Measurements from ENCODE around the gene BUD23.
"Not testable (repeated sequence)": the region's sequence is repeated elsewhere in the genome, so short reads cannot be mapped to it uniquely, and the experiment has no call there.

BUD23 gene

DNA sequence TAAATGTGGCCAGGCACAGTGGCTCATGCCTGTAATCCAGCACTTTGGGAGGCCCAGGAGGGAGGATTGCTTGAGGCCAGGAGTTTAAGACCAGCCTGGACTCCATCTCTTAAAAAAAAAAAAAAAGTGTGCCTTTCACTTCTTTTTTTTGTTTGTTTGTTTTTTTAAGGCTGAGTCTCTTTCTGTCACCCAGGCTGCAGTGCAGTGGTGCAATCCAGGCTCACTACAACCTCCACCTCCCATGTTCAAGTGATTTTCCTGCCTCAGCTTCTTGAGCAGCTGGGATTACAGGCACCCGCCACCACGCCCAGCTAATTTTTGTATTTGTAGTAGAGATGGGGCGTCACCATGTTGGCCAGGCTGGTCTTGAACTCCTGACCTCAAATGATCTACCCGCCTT lies 38.8 kb downstream of the BUD23 start:
- DNase-seq: not testable (repeated sequence)

DNA sequence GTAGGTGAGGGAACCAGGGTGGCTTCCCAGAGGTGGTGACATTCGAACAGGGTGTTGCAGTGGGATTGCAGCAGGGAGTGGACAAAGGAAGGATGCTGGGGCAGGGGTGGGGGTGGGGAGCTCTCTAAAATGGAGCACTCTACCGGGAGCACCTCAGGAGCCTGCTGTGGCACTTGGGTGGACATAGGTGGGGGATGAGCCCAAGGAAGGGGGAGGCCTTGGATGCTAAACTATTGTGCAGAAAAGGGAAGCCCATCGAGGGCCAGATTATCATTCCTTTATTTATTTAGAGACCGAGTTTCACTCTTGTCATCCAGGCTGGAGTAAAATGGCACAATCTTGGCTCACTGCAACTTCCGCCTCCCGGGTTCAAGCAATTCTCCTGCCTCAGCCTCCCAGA lies 39.4 kb downstream of the BUD23 start:
- no peak for DNase-seq

DNA sequence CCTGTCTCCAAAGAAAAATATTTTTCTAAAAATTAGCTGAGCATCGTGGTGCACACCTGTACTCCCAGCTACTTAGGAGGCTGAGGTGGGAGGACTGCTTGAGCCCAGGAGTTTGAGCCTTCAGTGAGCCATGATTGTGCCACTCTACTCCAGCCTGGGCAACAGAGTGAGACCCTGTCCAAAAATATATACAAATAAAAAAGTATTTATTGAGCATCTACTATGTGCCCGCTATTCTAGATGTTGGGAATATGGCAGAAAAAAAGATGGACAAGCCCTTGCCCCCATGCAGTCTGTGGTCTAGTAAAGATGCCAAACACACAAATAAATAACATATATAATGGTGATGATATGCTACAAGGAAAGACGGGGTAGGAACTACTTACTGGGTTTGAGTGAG lies 40.4 kb downstream of the BUD23 start:
- no peak for DNase-seq

DNA sequence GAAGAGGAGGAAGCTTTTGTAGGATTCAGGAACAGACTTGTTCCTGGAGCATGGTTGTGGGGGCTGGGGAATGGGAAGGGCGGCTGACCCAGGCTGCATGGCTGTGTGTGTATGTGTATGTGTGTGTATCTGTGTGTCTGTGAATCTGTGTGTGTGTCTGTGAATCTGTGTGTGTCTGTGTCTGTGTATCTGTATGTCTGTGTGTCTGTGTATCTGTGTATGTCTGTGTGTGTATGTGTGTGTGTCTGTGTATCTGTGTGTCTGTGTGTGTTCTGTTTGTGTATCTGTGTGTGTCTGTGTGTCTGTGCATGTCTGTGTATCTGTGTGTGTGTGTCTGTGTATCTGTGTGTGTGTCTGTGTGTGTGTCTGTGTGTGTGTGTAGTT lies 42.7 kb downstream of the BUD23 start:
- DNase-seq: no peak

DNA sequence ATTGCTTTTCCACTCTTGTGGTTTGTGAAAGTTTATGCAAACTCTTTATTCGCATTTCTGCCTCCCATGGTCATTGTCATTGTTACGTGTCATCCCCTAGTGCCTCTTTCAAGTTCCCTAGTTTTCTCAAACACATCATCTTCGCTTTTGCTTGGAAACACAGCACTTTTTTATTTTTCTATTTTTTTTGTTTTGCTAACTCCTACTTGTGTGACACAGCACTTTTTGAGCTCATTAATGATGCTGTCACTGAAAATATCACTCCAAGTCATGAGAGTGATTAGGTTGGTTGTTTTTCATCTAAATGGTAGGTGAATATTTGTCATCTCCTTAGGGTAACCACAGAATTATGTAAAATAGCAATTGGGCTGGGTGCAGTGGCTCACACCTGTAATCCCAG lies 44.6 kb downstream of the BUD23 start:
- no peak for DNase-seq

DNA sequence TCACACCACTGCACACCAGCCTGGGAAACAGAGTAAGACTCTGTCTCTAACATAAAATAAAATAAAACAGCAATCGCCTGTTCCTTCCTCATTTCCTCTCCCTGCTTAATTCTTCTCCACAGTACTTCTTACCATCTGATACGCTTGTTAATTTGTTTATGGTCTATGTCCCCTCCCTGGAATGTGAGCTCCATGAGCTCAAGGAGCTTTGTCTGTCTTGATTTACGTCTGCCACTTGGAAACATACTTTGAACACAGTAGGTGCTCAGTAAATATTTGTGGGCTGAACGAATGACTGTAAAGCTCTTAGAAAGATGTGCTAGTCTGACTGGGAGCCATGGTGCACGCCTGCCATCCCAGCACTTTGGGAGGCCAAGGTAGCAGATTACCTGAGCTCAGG lies 45.2 kb downstream of the BUD23 start:
- no peak for DNase-seq

DNA sequence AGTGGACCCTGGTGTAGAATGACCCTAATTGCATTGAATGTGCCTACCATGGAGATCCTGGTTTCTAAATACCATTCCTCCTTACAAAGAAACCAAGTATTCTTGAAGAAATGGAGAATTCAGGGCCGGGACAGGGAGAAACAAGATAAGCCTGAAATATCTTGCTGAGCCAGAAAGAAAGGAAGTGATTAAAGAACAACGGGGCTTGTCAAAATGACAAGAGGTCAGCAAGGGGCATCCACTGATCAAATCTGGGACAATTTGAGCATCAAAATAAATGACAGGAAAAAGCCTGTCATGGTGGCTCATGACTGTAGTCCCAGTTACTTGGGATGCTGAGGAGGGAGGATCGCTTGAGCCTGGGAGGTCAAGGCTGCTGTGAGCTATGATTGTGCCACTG lies 47.1 kb downstream of the BUD23 start:
- no peak for DNase-seq

DNA sequence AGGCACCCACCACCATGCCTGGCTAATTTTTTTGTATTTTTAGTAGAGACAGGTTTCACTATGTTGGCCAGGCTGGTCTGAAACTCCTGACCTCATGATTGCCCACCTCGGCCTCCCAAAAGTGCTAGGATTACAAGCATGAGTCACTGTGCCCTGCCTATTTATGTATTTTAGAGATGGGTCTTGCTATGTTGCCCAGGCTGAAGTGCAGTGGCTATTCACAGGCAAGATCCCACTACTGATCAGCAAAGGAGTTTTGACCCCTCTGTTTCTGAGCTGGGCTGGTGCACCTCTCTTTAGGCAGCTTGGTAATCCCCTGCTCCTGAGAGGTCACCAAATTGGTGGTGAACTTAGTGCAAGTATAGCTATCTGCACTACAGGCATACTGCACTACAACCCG lies 49.0 kb downstream of the BUD23 start:
- DNase-seq: no peak

DNA sequence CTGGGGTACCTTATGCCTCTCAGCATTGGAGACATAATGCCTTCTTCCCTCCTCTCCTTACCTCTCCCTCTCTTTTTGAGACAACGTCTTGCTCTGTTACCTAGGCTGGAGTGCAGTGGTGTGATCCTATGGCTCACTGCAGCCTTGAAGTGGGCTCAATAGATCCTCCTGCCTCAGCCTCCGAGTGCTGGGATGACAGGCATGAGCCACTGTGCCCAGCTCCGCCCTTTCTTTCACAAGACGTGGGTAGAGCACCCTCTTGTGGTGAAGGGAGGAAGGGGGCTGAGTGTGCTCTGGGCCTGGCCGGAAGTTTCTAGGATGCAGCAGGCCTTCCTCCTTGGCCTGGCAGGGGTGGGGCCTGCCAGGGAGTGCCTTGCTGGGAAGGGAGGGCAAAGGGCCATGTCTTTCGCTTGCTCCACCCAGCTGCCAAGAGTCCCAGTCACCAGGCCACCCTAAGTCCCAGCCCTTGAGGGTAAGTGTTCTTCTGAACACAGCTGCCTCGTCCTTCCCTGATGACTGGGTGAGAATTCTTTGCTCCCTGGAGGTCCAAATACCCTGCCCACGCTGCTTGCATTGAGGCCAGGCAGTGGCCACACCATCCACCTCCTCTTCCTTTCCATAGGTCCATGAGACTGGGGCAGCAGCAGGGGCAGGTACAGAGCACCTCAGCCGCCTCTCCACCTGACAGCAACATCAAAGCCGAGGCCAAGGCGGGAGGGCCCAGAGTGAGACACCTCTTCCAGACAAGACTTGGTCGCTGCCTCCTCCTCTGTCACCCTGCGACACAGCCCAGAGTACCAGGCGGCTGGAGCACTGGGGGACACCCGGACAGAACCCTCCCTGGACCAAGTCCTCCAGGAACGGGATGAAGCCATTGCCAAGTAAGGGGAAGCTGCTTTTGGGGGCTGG lies 51.5 kb downstream of the BUD23 start:
- DNase-seq: peak; percentile 75 to 79

DNA sequence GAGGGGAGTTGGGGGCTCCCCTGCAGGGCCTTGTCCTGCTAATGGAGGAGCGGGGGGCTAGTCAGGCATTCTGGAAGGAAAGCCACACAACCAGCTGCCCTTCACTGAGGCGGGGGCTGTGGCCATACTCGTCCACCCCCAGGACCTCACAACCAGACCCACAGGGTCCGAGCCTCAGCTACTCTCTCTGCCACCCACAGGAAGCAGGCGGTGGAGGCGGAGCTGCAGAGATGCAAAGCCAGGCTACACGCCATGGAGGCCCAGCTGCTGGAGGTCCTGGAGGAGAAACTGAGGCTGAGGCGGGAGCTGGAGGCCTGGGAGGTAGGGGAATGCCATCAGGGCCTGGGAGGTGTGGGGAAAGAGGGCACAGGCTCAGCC lies 52.1 kb downstream of the BUD23 start:
- DNase-seq: no peak

DNA sequence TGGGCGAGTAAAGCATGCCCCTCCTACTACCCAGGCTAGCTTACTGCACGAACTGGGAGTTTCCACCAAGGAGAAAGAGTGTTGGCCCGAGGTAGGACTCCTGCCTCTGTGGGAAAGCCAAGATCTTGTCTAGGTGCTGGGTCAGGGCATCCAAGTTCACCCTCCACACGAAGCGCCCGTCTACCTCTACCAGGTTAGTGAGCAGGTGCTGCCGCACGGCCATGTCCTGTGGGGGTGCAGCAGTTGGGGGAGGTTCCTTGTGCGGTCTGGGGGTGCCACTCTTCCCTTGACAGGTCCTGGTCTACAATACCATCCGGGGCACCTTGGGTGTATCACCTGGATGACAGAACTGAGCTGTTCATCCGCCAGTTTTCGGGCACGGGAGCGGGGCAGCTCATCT lies 53.5 kb downstream of the BUD23 start:
- no peak for DNase-seq

DNA sequence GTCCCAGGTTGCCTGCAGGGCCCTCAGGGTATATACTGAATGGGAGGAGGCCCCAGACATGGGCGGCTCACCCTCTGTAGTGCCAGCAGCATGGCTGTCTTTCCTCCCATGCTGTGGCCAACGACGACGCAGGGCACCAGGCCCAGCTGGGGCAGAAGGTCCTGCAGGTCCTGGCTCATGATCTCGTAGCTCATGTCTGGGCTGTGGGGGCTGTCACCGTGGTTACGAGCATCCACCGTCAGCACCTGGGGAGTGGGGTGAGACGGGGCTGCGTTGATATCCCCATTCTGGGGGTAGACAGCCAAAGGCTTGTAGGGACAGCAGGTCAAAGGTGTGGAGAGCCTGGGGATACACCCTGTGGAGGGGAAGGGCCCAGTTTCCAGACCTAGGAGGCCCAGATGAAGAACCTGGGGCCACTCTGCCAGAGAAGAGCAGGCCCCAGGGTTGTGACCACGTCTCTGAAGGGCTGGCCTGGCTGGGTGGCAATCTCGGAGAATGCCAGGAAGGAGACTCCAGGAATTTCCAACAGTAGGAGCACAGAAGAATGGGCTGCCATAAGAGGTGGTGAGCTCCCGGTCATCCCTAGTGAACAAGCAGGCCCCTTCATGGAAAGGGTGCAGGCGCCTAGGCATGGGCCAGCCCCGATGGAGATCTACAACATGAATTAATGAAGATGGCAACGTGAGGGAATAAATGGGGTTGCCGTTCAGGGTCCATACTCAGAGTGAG lies 54.3 kb downstream of the BUD23 start:
- DNase-seq: no peak

DNA sequence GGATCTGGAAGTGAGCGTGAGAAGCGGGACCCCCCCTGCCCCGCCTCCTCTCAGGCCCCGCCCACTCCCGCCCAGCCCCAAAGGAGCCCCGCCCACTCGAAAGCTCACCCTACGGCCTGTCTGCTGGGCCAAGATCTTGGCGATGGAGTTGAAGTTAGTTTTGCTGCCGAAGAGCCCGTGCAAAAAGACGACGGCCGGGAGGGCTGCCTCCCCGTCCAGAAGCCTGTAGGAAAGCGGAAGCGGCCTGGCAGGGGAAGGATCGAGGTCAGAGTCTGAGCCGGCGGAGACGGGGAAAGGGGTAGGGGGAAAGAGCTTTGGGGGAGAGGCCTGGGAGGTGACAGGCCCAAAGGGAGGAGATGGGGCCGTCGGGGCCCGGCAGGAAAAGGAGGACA lies 54.8 kb downstream of the BUD23 start:
- peak; percentile 57 to 62 for DNase-seq

DNA sequence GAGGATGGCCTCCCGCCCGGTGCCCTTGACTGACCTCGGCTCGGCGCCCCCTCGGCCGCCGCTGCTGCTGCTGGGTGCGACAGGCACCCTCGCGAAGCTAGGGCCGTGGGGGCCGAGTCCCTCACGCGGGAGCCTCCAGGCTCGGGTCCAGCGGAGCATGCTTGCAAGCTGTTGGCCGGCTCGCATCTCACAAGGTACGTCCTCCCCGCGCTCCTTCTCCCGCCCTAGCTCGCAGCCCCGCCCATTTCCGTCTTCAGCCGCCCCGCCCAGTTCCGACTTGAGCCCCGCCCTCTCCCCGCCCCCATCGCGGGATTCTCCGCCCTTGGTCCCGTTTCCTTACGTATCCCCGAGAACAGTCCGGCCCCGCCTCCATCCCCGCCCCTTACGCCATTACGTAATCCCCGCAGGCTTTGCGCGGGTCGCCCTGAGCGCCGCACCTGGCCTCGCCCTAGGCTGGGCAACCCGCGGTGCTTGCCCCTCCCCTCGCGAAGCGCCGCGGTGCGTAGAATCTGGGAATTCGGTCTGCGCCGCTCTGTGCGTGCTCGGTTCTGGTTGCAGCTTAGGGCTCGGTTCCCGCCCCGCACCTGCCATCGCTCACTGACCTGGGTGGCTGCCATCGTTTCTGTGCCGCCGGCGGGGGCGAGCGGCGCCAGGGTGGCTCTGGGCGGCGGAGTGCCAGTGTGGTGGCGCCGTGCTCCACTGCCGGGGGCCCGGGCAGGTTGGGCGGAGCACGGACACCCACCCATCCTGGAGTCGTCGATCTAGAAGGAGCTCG lies 55.4 kb downstream of the BUD23 start, which contains the start of gene ABHD11:
ABHD11 (minus strand) TSS at position 191 of the 775 bp plus-strand sequence; CDS start at position 159, 32 bp downstream.
- DNase-seq: peak; percentile 98 to 99

DNA sequence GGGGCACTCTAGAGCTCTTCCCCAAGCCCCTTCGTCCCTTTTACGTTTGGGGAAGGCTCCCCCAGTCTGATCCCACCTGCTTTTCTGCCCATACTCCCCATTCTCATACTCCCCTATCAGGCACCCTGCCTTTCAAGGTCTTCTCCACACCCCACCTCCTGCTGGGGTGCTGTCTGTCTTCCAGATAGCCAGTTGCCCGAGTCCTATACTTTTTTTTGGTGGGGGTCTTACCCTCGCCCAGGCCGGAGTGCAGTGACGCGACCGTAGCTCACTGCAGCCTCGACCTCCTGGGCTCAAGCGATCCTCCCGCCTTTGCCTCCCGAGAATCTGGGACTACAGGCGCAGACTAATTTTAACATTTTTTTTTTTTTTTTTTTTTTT lies 56.0 kb downstream of the BUD23 start:
- no peak for DNase-seq

DNA sequence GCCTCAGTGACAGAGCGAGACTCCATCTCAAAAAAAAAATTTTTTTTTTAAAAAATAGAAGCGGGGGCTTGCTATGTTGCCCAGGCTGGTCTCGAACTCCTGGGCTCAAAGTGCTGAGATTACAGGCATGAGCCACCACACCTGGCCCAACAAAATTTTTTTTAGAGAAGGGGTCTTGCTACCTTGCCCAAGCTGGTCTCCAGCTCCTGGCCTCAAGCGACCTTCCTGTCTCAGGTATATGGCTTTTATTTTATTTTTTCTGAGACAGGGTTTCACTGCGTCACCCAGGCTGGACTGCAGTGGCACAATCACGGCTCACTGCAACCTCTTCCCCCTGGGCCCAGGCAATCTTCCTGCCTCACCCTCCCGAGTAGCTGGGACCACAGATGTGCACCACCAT lies 56.8 kb downstream of the BUD23 start:
- no peak for DNase-seq

DNA sequence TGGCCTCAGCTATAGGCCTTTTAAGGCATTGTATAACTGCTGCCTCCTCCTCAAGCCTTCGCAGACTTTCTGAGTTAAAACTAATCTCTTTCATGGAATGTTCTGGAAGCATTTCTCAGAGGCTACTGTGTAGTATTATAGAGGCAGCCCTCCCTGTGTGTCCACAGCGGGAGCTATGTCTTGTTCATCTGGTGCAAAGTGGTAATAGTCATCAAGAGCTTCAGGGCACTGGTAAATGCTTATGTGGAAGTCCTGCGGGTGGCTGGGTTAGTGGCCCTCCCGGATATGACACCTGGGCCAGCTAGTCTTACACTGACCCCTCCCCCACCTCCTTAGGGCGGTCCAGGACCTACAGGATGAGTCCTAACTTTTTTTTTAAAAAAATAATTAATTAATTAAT lies 57.4 kb downstream of the BUD23 start:
- no peak for DNase-seq

DNA sequence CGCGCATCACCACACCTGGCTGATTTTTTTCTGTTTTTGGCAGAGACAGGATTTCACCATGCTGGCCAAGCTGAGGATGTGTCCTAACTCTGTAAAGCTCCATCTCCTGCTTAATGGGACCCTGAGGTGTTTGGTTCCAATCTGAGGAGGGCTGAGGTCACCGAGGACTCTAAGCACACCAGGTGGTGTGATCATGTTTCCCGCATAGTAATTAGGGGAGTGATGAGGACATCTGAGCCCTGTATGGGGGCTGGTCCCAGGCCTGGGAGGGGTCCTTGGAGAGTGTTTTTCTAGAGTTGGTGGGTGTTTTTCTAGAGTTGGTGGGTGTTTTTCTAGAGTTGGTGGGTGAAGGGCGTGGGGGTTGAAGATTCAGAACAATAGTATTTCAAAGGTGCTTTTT lies 58.2 kb downstream of the BUD23 start:
- no peak for DNase-seq

DNA sequence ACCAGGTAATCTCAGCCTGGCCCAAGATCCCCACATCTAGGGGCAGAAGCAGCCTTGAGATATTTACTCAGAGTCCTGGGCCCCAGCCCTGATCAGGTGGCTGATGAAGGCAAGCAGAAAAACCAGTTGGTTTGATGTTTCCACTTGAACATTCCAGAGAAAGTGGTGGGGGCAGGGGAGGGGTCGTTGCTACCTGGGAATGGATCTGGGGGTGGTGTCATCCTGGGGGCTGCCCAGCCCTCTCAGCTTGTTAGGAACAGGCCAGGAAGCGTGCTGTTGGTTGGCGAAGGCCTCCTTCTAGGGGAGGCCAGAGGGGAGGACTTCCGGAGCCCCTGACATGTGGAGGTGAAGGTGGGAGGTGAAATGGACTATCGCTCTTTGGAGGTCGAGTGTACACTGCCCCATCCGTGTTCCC lies 58.9 kb downstream of the BUD23 start:
- DNase-seq: no peak

DNA sequence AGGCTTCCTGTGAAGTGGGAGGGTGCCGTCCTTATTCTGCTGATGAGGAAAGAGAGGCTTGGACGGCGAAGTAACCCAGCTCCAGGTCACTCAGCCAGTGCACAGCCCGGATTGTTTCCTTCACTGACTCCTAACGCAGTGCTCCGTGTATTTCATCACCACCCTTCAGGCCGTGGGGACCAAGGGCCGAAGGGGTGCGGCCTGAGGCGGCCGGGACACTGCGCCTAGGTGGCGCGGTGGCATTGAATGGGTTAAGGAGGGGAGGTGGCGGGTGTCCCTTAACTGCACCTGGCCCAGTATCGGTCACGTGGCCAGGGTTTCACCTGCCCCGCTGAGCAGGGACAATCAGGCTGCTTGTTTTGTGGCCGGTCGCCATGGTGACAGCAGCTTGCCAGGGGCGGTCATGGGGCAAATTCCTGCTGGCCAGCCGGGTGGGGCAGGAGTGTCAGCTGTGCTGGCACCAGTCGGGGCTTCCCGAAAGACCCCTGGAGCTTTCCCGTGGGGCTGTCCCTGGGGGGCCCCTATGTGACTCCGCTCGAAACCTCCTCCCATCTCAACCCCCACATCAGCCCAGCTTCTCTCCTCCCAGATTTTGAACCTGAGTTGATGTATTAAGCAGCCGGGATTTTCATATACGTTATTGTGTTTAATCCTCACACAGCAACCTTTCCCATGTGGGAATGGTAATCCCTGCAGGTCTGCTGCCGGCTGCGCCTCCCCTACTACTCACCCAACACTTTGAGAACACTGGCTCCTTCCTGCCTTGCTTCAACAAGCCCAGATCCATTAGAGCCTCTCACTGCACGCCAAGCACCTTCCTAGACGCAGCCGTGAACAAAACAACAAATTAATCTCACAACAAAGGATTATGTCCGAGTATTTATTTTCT lies 59.6 kb downstream of the BUD23 start:
- no peak for DNase-seq

DNA sequence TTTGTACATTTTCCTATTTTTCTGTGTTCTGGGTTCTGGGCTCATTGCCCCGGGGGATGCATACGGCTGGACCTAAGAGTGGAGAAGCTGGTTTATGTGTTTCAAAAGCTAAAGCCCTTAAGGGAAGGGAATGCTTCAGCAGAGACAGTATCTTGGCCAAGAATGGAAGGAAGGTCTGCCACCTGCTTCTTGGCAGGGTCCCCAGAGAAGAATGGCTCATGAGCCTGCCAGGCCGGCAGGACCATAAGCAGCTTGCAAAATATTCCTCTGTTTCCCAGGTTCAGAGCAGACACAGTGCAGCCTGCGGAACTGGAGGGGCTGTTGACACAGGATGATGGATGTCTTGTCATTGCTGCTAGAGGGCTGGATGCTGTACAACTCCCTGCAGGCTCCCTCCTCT lies 63.0 kb downstream of the BUD23 start:
- DNase-seq: no peak

All from activated CD4-positive, alpha-beta T cell treated with anti-CD3 and anti-CD28 coated beads, Interleukin-2, amount 50 U/mL, for 4 hours (primary cell).